ENCODE results near the gene TTLL11. TPM values are rescaled to one million over a fixed set of nuclear protein-coding genes. Genes with fewer than 3 reads are reported as not detected.

TTLL11 gene
- total RNA-seq, 1 experiment from 2014 or later: 4.0 TPM

GRCh38 chr9:121782514-121783110 is 310.5 kb downstream of the TTLL11 start:
- DNase-seq (ENCODE audit: extremely low read depth, low read depth): no peak

- no peak for DNase-seq (ENCODE audit: extremely low read depth, low read depth)
Measured at GRCh38 chr9:121781701-121782464, 311.2 kb downstream of the TTLL11 start.

GRCh38 chr9:121781145-121781548 is 312.0 kb downstream of the TTLL11 start:
- no peak for DNase-seq (ENCODE audit: extremely low read depth, low read depth)

GRCh38 chr9:121780177-121781040 is 312.7 kb downstream of the TTLL11 start:
- no peak for DNase-seq (ENCODE audit: extremely low read depth, low read depth)

GRCh38 chr9:121779381-121780117 is 313.6 kb downstream of the TTLL11 start:
- DNase-seq (ENCODE audit: extremely low read depth, low read depth): no peak

- DNase-seq (ENCODE audit: extremely low read depth, low read depth): no peak
Measured at GRCh38 chr9:121778252-121779225, 314.6 kb downstream of the TTLL11 start.

GRCh38 chr9:121776739-121777637 is 316.1 kb downstream of the TTLL11 start:
- DNase-seq (ENCODE audit: extremely low read depth, low read depth): no peak

- no peak for DNase-seq (ENCODE audit: extremely low read depth, low read depth)
Measured at GRCh38 chr9:121776001-121776738, 316.9 kb downstream of the TTLL11 start.

GRCh38 chr9:121774715-121775613 is 318.1 kb downstream of the TTLL11 start:
- no peak for DNase-seq (ENCODE audit: extremely low read depth, low read depth)

GRCh38 chr9:121773954-121774714 is 319.0 kb downstream of the TTLL11 start:
- DNase-seq (ENCODE audit: extremely low read depth, low read depth): no peak

- DNase-seq (ENCODE audit: extremely low read depth, low read depth): no peak
Measured at GRCh38 chr9:121773286-121773953, 319.7 kb downstream of the TTLL11 start.

- DNase-seq (ENCODE audit: extremely low read depth, low read depth): no peak
Measured at GRCh38 chr9:121772600-121773285, 320.4 kb downstream of the TTLL11 start.
